PC-9 (cell line): ENCODE measurements around the gene COL23A1.

Experiments used
- EZH2 ChIP-seq: fragments of 200-600 bp; sonication (generic); IDR thresholded peaks from 2 replicates; pipeline ENCODE4 v1.8.0; 2017; ENCODE audit warnings: antibody characterized with exemption, low read depth
- TF ChIP-seq, protein P1 (sequence below): fragments of 200-600 bp; sonication (generic); conservative IDR thresholded peaks from 2 replicates; pipeline ENCODE4 v1.6.1; 2017; ENCODE audit warnings: mixed run types, antibody characterized with exemption, mild to moderate bottlenecking, moderate library complexity

DNA sequence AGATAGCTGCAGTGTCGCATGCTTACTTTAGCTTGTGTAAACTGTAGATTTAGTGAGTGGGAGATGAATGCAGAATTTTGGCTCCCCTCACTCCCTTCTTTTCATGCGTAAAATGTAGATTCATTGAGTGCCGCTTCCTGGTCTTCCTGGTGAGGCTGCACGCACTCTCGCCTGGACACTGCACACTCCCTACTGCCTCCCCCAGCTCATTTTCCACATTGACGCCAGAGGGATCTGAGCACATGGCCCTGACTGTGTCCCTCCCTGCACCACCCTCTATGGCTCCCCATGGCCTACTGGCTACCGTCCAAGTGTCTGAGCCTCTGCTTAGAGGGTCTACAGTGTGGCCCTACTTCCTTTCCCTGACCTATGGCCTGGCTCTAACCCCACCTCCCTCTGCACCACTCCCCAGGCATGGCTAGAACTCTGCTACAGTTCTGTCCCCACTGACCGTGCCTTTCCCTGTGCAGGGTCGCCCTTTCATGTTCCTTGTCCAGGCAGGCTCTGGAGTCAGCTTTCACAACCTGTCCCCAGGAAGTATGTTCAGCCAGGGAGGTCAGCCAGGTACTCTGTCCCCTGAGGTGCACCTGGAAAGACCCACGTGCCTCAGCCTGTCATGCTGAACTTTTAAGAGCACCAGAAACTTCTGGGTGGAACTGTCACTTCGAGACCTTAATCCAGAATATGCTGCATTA lies 160.6 kb downstream of the COL23A1 start:
- TF ChIP-seq, protein P1, sequence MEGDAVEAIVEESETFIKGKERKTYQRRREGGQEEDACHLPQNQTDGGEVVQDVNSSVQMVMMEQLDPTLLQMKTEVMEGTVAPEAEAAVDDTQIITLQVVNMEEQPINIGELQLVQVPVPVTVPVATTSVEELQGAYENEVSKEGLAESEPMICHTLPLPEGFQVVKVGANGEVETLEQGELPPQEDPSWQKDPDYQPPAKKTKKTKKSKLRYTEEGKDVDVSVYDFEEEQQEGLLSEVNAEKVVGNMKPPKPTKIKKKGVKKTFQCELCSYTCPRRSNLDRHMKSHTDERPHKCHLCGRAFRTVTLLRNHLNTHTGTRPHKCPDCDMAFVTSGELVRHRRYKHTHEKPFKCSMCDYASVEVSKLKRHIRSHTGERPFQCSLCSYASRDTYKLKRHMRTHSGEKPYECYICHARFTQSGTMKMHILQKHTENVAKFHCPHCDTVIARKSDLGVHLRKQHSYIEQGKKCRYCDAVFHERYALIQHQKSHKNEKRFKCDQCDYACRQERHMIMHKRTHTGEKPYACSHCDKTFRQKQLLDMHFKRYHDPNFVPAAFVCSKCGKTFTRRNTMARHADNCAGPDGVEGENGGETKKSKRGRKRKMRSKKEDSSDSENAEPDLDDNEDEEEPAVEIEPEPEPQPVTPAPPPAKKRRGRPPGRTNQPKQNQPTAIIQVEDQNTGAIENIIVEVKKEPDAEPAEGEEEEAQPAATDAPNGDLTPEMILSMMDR: no peak
- no peak for TF ChIP-seq EZH2
